K562 (cell line): ENCODE measurements around the gene PITPNB. TPM values are rescaled to one million over a fixed set of nuclear protein-coding genes. Genes with fewer than 3 reads are reported as not detected.

ENCODE experiments used
- EP400 ChIP-seq: fragments of 450-650 bp; IDR thresholded peaks from 2 replicates; pipeline ENCODE4 v1.6.1; 2017; ENCODE audit warnings: antibody characterized with exemption, mild to moderate bottlenecking, moderate library complexity
- MGA ChIP-seq: fragments of 450-650 bp; IDR thresholded peaks from 2 replicates; pipeline ENCODE4 v1.6.1; 2016; ENCODE audit warnings: mild to moderate bottlenecking, moderate library complexity
- MTA1 ChIP-seq: fragments of 450-650 bp; IDR thresholded peaks from 2 replicates; pipeline ENCODE4 v1.6.1; 2017; ENCODE audit warnings: borderline replicate concordance
- SAP30 ChIP-seq: fragments of 200-600 bp; sonication (generic); IDR thresholded peaks from 2 replicates; pipeline ENCODE4 v1.6.1; 2012; ENCODE audit warnings: borderline replicate concordance, low read depth, mild to moderate bottlenecking, moderate library complexity, low read length, control low read depth, inconsistent platforms; ENCODE audit not compliant: insufficient read depth, poor library complexity, severe bottlenecking
- polyA plus RNA-seq, 8 experiments: library from polyadenylated mRNA; depleted of rRNA in 4 of 8; stranded (reverse) in 5 of 8; unstranded in 3 of 8; fragments of >200 nt; fragmentation: Nextera tagmentation in 2 of 8; fragmentation: Illumina TruSeq in 1 of 8; extraction: Ambion mirVana in 2 of 8; extraction: Trizol in 1 of 8; gene quantifications; 2 replicates each; pipeline versions ENCODE4 v1.2.1 to v1.2.3, GENCODE V29; 2011 to 2014; ENCODE audit warnings: inconsistent platforms in 1 of 8, missing spikeins in 1 of 8
- total RNA-seq, 7 experiments: library from RNA; depleted of rRNA in 6 of 7; stranded (reverse); fragments of >200 nt in 6 of 7; fragmentation: Illumina TruSeq in 2 of 7; extraction: Trizol in 2 of 7; gene quantifications; 2 replicates each; pipeline versions ENCODE4 v1.2.1 to v1.2.3, GENCODE V29; 2011 to 2021; ENCODE audit warnings: low replicate concordance in 1 of 7

Gene PITPNB
- total and polyA plus RNA-seq, 9 of the 15 experiments (the other 6 are each of a cell fraction or from before 2014, with no cell fraction given) = 13.1 to 52.4 (median 34.7) TPM

GRCh38 chr22:27918341-27919221, 475 bp downstream of the PITPNB start (continued):
- TF ChIP-seq MGA (peak; percentile 89), EP400 (peak; percentile 65), MTA1 (no peak), SAP30 (peak; percentile 71)
- TF ChIP-seq, all 486 proteins: peak for 23
